Measurements from ENCODE around the gene DPYD.

DNA sequence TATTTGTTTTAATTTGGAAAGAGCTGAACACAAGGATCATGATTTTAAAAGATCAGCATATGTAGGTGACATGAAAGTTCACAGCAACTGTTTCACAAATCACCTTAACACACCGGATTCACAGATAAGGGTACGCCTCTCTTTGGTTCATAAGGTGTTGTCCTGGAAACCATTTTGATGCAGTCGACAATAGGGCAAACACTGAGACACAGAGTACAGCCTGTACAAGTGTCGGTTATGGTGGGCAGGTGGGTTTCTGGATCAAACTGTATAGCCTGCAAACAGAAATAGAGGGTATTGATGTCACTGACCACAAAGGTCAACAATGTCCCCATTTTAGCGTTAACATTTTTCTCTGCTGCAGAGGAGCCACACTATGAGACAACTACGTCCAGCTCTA lies 842.0 kb downstream of the DPYD start:
- no peak for TF ChIP-seq EZH2 (IDR thresholded peaks at IDR 0.05; ENCODE audit: borderline replicate concordance, low read length)
- TF ChIP-seq, protein P1, sequence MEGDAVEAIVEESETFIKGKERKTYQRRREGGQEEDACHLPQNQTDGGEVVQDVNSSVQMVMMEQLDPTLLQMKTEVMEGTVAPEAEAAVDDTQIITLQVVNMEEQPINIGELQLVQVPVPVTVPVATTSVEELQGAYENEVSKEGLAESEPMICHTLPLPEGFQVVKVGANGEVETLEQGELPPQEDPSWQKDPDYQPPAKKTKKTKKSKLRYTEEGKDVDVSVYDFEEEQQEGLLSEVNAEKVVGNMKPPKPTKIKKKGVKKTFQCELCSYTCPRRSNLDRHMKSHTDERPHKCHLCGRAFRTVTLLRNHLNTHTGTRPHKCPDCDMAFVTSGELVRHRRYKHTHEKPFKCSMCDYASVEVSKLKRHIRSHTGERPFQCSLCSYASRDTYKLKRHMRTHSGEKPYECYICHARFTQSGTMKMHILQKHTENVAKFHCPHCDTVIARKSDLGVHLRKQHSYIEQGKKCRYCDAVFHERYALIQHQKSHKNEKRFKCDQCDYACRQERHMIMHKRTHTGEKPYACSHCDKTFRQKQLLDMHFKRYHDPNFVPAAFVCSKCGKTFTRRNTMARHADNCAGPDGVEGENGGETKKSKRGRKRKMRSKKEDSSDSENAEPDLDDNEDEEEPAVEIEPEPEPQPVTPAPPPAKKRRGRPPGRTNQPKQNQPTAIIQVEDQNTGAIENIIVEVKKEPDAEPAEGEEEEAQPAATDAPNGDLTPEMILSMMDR (IDR thresholded peaks at IDR 0.05; ENCODE audit: low read length): no peak

All from OCI-LY1 (cell line).